Measurements from ENCODE around the gene C3orf52. TPM values are rescaled to one million over a fixed set of nuclear protein-coding genes. Genes with fewer than 3 reads are reported as not detected.

C3orf52 gene
- total RNA-seq, 1 experiment from 2014 or later: 14.3 TPM

- Mint-ChIP-seq H3K36me3 (no peaks in the 10 kb centered on the region), H3K4me1 (peaks cover 46% of the 10 kb centered on the region), H3K27ac (peak overlapping the region; percentile 90), H3K4me3 (no peak overlapping the region), H3K27me3 (ENCODE audit: low read depth) (no peaks in the 10 kb centered on the region), H3K9me3 (no peaks in the 10 kb centered on the region)
- ChIA-PET CTCF (interaction anchor here (0.6 to 4.6 kb wide), 22 partner anchors 9 to 677 kb away, joined by 3 to 44 read pairs (median 4); partner anchors contain the start of genes ABHD10, ATG3, CD200 and SLC35A5), POLR2A (interaction anchor here (0.6 kb wide), 1 partner anchor 8 kb away, joined by 3 read pairs; no protein-coding TSS in a partner anchor)
- TF ChIP-seq TEAD1 (CRISPR knock-in tag; IDR thresholded peaks at IDR 0.05) (0 out of 2 replicates have a peak, but pooled peaks have one; percentile 24), ZNF423 (CRISPR knock-in tag; IDR thresholded peaks at IDR 0.05) (peak; percentile 69), ZNF532 (CRISPR knock-in tag; IDR thresholded peaks at IDR 0.05; ENCODE audit: borderline replicate concordance) (no peak), HMGA2 (CRISPR knock-in tag; IDR thresholded peaks at IDR 0.05) (no peak), OVOL2 (CRISPR knock-in tag; IDR thresholded peaks at IDR 0.05; ENCODE audit: borderline replicate concordance) (no peak), ZNF396 (CRISPR knock-in tag; IDR thresholded peaks at IDR 0.05; ENCODE audit: borderline replicate concordance) (no peak), FOXP4 (CRISPR knock-in tag; IDR thresholded peaks at IDR 0.05) (no peak), JAZF1 (CRISPR knock-in tag; IDR thresholded peaks at IDR 0.05) (no peak), AR (CRISPR knock-in tag; IDR thresholded peaks at IDR 0.05) (no peak), USF1 (CRISPR knock-in tag; IDR thresholded peaks at IDR 0.05) (no peak), FOXK1 (CRISPR knock-in tag; IDR thresholded peaks at IDR 0.05) (no peak), ETV6 (CRISPR knock-in tag; IDR thresholded peaks at IDR 0.05) (peak; percentile 44; the same call in 1 of the 2 replicates), NFYB (CRISPR knock-in tag; conservative IDR thresholded peaks at IDR 0.05; ENCODE audit: low read depth) (no peak), ZNF121 (CRISPR knock-in tag; IDR thresholded peaks at IDR 0.05) (peak; percentile 41; the same call in 1 of the 2 replicates), USF2 (CRISPR knock-in tag; IDR thresholded peaks at IDR 0.05) (no peak), ZSCAN18 (CRISPR knock-in tag; IDR thresholded peaks at IDR 0.05) (no peak), STAT6 (CRISPR knock-in tag; conservative IDR thresholded peaks at IDR 0.05; ENCODE audit: low read depth) (no peak)
- peak; percentile 36 for DNase-seq (ENCODE audit: low spot score)
- ATAC-seq: peak; percentile 94
Measured at GRCh38 chr3:112136959-112137693, 50.9 kb downstream of the C3orf52 start.

All from WTC11 (cell line).